Neural crest cell (in vitro differentiated cells): Measurements from ENCODE around the gene GALNT15. TPM values are rescaled to one million over a fixed set of nuclear protein-coding genes. Genes with fewer than 3 reads are reported as not detected.

ENCODE experiments used
- DNase-seq: peaks from one replicate; pipeline ENCODE4 v3.0.0; 2021; ENCODE audit warnings: low read depth, mixed read lengths, low spot score
- H3K27ac Mint-ChIP-seq: one replicate; pipeline ENCODE4 v1.8.0; 2021; ENCODE audit warnings: mild to moderate bottlenecking, mixed read lengths; ENCODE audit not compliant: unreplicated experiment
- H3K27me3 Mint-ChIP-seq: 2 replicates; pipeline ENCODE4 v1.8.0; 2021; ENCODE audit warnings: low read depth, mild to moderate bottlenecking, mixed read lengths
- H3K36me3 Mint-ChIP-seq: 2 replicates; pipeline ENCODE4 v1.8.0; 2021; ENCODE audit warnings: low read depth, mild to moderate bottlenecking, mixed read lengths
- H3K4me1 Mint-ChIP-seq: 2 replicates; pipeline ENCODE4 v1.8.0; 2021; ENCODE audit warnings: mixed read lengths
- H3K4me3 Mint-ChIP-seq: one replicate; pipeline ENCODE4 v1.8.0; 2021; ENCODE audit warnings: mild to moderate bottlenecking, mixed read lengths
- H3K9me3 Mint-ChIP-seq: 2 replicates; pipeline ENCODE4 v1.8.0; 2021; ENCODE audit warnings: mixed read lengths
- CTCF ChIP-seq: fragments of 200-600 bp; sonication (generic); conservative IDR thresholded peaks from 2 replicates; pipeline ENCODE4 v1.5.0; 2021; ENCODE audit warnings: antibody characterized with exemption, mild to moderate bottlenecking
- long read RNA-seq: library from polyadenylated mRNA; unstranded; transcript quantifications from one replicate; pipeline ENCODE4 v2.0.0, GENCODE V29; 2020
- total RNA-seq: library from RNA; stranded (reverse); gene quantifications from 2 replicates; pipeline ENCODE4 v1.2.1, GENCODE V29; 2021

Gene GALNT15, protein sequence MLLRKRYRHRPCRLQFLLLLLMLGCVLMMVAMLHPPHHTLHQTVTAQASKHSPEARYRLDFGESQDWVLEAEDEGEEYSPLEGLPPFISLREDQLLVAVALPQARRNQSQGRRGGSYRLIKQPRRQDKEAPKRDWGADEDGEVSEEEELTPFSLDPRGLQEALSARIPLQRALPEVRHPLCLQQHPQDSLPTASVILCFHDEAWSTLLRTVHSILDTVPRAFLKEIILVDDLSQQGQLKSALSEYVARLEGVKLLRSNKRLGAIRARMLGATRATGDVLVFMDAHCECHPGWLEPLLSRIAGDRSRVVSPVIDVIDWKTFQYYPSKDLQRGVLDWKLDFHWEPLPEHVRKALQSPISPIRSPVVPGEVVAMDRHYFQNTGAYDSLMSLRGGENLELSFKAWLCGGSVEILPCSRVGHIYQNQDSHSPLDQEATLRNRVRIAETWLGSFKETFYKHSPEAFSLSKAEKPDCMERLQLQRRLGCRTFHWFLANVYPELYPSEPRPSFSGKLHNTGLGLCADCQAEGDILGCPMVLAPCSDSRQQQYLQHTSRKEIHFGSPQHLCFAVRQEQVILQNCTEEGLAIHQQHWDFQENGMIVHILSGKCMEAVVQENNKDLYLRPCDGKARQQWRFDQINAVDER
- total RNA-seq: not detected in 2 replicates
- long read RNA-seq: 0 reads

DNA sequence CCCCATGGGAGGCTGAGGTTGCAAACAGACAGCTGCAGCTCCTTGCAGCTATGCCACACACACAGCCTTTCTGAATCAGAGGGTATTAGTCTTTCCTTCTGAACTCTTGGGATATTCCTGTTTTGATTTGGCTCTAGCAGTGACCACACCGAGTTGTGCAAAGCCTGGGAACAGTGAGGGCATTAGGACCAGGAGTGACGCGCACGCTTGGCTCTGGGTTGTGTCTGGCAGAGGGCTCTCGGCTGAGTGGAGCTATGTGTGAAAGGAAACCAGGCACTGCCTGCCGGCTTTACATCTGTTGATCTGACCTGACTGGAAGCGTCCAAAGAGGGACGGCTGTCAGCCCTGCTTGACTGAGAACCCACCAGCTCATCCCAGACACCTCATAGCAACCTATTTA is at the start of gene GALNT15:
TSS of gene GALNT15 (plus strand) at position 292 of the 400 bp plus-strand sequence. CDS start 472 bp downstream, outside the sequence.
- DNase-seq: no peak
- peaks cover 5% of the 10 kb centered on the region for H3K4me1 Mint-ChIP-seq

GRCh38 chr3:16126634-16127033 is 47.8 kb upstream of the GALNT15 start:
- Mint-ChIP-seq H3K4me1 (no peaks in the 10 kb centered on the region), H3K36me3 (no peaks in the 10 kb centered on the region), H3K27ac (no peak overlapping the region), H3K4me3 (no peak overlapping the region), H3K9me3 (no peaks in the 10 kb centered on the region), H3K27me3 (no peaks in the 10 kb centered on the region)
- DNase-seq: no peak
- no peak for TF ChIP-seq CTCF

More for the DNA sequence above, at the start of gene GALNT15:
- TF ChIP-seq CTCF: no peak
- H3K36me3 Mint-ChIP-seq: peaks cover 7% of the 10 kb centered on the region
- H3K27me3 Mint-ChIP-seq: peaks cover 30% of the 10 kb centered on the region
- H3K9me3 Mint-ChIP-seq: peaks cover 8% of the 10 kb centered on the region
- H3K4me3 Mint-ChIP-seq: no peak within 1 kb of the TSS
- H3K27ac Mint-ChIP-seq: no peak within 1 kb of the TSS

- DNase-seq: no peak
- H3K9me3 Mint-ChIP-seq: no peaks in the 10 kb centered on the region
- H3K4me1 Mint-ChIP-seq: no peaks in the 10 kb centered on the region
- TF ChIP-seq CTCF: no peak
- H3K4me3 Mint-ChIP-seq: no peak overlapping the region
- H3K36me3 Mint-ChIP-seq: no peaks in the 10 kb centered on the region
- H3K27me3 Mint-ChIP-seq: no peaks in the 10 kb centered on the region
- H3K27ac Mint-ChIP-seq: peak overlapping the region; percentile 2
Measured at GRCh38 chr3:16127249-16127648, 47.2 kb upstream of the GALNT15 start.

GRCh38 chr3:16130066-16130465 is 44.4 kb upstream of the GALNT15 start:
- Mint-ChIP-seq H3K36me3 (no peaks in the 10 kb centered on the region), H3K4me3 (no peak overlapping the region), H3K27me3 (no peaks in the 10 kb centered on the region), H3K27ac (no peak overlapping the region), H3K9me3 (no peaks in the 10 kb centered on the region), H3K4me1 (no peaks in the 10 kb centered on the region)
- TF ChIP-seq CTCF: no peak
- no peak for DNase-seq

DNA sequence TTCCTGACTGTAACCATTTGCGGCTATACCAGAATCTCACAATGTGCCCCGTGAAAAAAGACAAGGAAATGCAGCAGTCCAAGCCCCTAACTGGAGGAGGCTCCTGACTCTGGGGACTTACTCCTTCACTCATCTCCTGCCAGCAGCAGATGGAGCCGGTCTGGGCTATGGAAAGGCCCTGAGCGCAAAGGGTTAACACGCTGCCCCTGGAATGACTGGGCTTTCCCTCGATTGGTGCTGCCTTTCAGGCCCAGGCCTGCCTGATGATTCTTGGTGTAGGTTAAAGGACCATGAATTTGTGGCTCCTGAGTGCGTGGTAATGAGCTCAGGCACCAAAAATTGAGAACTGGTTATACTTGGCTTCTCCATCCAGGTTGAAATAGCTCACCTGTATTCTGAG is 42.3 kb upstream of the GALNT15 start:
- no peaks in the 10 kb centered on the region for H3K27me3 Mint-ChIP-seq
- no peak for TF ChIP-seq CTCF
- H3K27ac Mint-ChIP-seq: no peak overlapping the region
- H3K36me3 Mint-ChIP-seq: no peaks in the 10 kb centered on the region
- no peak for DNase-seq
- no peak overlapping the region for H3K4me3 Mint-ChIP-seq
- no peaks in the 10 kb centered on the region for H3K4me1 Mint-ChIP-seq
- H3K9me3 Mint-ChIP-seq: peaks cover under 1% of the 10 kb centered on the region
